Sciatic nerve (tissue), 2 donors: ENCODE results near the gene B9D2. TPM values are rescaled to one million over a fixed set of nuclear protein-coding genes. Genes with fewer than 3 reads are reported as not detected.
"Not testable (repeated sequence)": the region's sequence is repeated elsewhere in the genome, so short reads cannot be mapped to it uniquely, and the experiment has no call there.

Source experiments
- ATAC-seq: fragments of 200-7000 bp; cut with Tn5 transposase; one replicate; pipeline ENCODE4 v1.9.1; 2020; ENCODE audit warnings: mild to moderate bottlenecking, moderate library complexity
- DNase-seq: peaks from one replicate; pipeline ENCODE4 v3.0.0-alpha.2; 2020; ENCODE audit warnings: low spot score
- intact Hi-C: fragments of 100-400 bp; cut with DNase I; formaldehyde crosslinking; loops from one replicate; pipeline ENCODE4 v1.14.2; 2022
- total RNA-seq: library from RNA; stranded (reverse); fragmentation: NEBNext Ultra II Directional; extraction: Animal tissue kit (Norgen Biotek cat#: 25700); gene quantifications from one replicate; pipeline ENCODE4 v1.2.1, GENCODE V29; 2021
- donor health status: DM: no; HTN: no; CAD: no.
- donor health status: DM: no; HTN: no; CAD: no.

The B9D2 gene
- total RNA-seq, 1 donor from 2014 or later = 4.1 TPM

- DNase-seq (no peak), ATAC-seq (no peak)
- intact Hi-C loops = no loop called here
Observed at GRCh38 chr19:41359741-41360140, 4.2 kb downstream of the B9D2 start.

GRCh38 chr19:41357746-41358145 lies 6.2 kb downstream of the B9D2 start:
- ATAC-seq (no peak), DNase-seq (no peak)
- intact Hi-C loops = no loop called here

- ATAC-seq (no peak), DNase-seq (no peak)
- intact Hi-C loops = no loop called here
Observed at GRCh38 chr19:41356984-41357739, 6.8 kb downstream of the B9D2 start.

- intact Hi-C loops = no loop called here
- ATAC-seq (no peak), DNase-seq (no peak)
Observed at GRCh38 chr19:41355802-41356201, 8.1 kb downstream of the B9D2 start.

- ATAC-seq (no peak), DNase-seq (no peak)
- intact Hi-C loops = no loop called here
Observed at GRCh38 chr19:41355035-41355434, 8.9 kb downstream of the B9D2 start.

- ATAC-seq (no peak), DNase-seq (peak; percentile 64)
- intact Hi-C loops = no loop called here
Observed at GRCh38 chr19:41354343-41354953, 9.5 kb downstream of the B9D2 start.

- intact Hi-C loops = no loop called here
- DNase-seq (peak; percentile 93), ATAC-seq (peak; percentile 81)
Observed at GRCh38 chr19:41353466-41354342, 10.2 kb downstream of the B9D2 start, which contains the start of gene TGFB1. Gene TGFB1 (minus strand): TSS chr19:41353922. CDS start chr19:41353044, 878 bp downstream.

DNA sequence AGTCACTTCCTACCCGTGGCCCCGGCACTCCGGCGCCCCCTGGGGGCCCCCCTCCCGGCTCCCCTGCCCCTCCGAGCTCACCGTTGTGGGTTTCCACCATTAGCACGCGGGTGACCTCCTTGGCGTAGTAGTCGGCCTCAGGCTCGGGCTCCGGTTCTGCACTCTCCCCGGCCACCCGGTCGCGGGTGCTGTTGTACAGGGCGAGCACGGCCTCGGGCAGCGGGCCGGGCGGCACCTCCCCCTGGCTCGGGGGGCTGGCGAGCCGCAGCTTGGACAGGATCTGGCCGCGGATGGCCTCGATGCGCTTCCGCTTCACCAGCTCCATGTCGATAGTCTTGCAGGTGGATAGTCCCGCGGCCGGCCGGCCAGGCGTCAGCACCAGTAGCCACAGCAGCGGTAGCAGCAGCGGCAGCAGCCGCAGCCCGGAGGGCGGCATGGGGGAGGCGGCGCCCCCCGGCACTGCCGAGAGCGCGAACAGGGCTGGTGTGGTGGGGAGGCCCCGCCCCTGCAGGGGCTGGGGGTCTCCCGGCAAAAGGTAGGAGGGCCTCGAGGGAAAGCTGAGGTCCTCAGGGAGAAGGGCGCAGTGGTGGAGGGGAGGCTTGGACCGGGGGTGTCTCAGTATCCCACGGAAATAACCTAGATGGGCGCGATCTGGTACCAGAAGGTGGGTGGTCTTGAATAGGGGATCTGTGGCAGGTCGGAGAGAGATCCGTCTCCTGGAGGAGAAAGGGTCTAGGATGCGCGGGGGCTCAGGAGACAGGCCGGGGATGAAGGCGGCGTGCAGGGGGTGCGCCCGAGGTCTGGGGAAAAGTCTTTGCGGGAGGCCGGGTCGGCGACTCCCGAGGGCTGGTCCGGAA lies 11.1 kb downstream of the B9D2 start:
- ATAC-seq (peak; percentile 8), DNase-seq (peak; percentile 81)
- intact Hi-C loops = no loop called here

GRCh38 chr19:41352279-41352608 lies 11.7 kb downstream of the B9D2 start:
- intact Hi-C loops = no loop called here
- no peak for ATAC-seq
- no peak for DNase-seq

DNA sequence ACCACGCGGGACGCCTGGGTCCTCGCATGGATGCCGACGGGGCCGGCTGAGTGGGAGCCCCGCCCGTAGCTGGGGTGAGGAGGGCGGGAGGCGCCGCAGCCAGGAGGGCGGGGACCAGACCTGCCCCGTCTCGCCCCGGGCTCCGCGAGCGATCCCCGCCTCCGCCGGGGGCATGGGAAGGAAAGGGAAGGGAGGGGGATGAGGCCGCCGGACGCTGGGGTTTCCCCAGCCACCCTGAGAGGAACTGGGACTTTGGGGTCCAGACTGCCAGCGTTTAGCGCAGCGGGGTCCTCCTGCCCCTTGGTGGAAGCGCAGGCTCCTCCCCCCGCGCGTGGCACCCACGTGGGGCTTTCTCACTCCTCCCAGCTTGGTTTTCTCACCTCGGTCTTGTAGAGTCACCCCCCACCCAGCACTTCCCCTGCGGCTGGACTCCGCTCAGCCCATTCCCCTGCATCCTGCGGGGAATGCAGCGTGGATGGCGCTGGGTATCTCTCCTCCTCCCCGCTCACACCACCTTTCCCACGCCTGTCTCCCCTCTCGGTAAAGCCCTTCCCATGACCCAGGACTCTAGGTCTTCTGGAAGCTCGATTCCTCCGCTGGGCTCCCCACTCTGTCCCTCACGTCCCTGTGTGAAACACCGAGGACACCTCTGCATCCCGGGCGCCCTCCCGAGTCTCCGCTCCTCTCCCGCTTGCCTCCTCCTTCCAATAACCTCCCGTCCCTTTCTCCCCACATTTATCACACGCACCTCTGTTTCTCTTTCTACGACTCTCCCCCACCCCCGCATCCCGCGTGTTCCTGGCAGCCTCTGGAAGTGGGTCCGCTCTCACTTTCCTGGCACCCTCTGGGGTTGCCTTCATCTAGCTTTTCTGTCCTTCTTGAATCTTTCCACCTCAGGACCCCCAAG lies 12.4 kb downstream of the B9D2 start:
- DNase-seq (peak; percentile 77), ATAC-seq (peak; percentile 64)
- intact Hi-C loops = no loop called here

GRCh38 chr19:41350735-41351338 lies 13.1 kb downstream of the B9D2 start:
- intact Hi-C loops = no loop called here
- DNase-seq = no peak
- no peak for ATAC-seq

GRCh38 chr19:41346916-41347315 lies 17.0 kb downstream of the B9D2 start:
- DNase-seq, ATAC-seq, intact Hi-C loops: not testable (repeated sequence)

- ATAC-seq (no peak), DNase-seq (no peak)
- intact Hi-C loops = no loop called here
Observed at GRCh38 chr19:41344162-41344561, 19.8 kb downstream of the B9D2 start.

DNA sequence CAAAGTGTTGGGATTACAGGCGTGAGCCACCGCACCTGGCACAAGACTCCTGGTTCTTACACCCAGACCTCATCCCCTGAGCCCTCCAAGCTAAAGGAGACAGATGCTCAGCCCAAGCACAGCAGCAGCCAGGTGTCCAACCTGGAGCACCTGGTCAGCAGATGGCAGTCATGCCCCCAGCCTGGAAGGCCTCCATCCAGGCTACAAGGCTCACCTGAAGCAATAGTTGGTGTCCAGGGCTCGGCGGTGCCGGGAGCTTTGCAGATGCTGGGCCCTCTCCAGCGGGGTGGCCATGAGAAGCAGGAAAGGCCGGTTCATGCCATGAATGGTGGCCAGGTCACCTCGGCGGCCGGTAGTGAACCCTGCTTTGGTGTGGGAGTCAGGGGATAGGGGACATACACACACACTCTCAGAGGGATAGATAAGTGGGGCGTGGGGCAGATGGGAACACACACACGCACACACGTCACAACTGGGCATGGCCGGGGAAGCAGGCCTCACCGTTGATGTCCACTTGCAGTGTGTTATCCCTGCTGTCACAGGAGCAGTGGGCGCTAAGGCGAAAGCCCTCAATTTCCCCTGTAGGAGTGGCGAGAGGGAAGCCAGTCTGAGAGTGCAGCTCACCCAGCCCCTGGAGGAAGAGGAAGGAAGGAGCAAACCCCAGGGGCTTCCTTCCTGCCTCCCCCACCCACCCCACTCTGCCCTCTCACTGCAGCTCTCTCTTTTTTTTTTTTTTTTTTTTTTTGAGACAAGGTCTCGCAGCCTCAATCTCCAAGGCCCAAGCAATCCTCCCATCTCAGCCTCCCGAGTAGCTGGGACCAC lies 22.1 kb downstream of the B9D2 start:
- intact Hi-C loops = no loop called here
- no peak for ATAC-seq
- DNase-seq = no peak

- ATAC-seq (no peak), DNase-seq (no peak)
- intact Hi-C loops = no loop called here
Observed at GRCh38 chr19:41339936-41340335, 24.0 kb downstream of the B9D2 start.

GRCh38 chr19:41335467-41335866 lies 28.5 kb downstream of the B9D2 start:
- ATAC-seq = no peak
- DNase-seq = no peak
- intact Hi-C loops = no loop called here

DNA sequence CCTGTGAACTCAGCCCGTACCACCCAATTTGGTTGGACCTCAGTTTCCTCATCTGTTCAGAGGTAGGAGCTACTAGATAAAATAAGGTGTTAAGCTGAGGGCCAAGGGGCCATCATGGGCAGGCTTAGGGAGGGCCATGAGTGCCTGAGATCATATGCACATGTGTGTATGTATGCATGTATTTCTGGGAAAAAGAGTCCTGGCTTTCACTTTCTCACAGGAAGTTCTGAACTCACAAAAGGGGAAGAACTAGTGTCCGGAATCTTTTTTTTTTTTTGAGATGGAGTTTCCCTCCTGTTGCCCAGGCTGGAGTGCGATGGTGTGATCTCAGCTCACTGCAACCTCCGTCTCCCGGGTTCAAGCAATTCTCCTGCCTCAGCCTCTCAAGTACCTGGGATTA lies 29.2 kb downstream of the B9D2 start:
- ATAC-seq = peak; percentile 45
- DNase-seq = no peak
- intact Hi-C loops = no loop called here
